GM18520 (cell line): ENCODE results near the gene ELFN2.

Experiments
- ATAC-seq: cut with Tn5 transposase; IDR thresholded peaks from one replicate; pipeline ENCODE4 v1.9.1; 2021; ENCODE audit not compliant: unreplicated experiment

The ELFN2 gene

DNA sequence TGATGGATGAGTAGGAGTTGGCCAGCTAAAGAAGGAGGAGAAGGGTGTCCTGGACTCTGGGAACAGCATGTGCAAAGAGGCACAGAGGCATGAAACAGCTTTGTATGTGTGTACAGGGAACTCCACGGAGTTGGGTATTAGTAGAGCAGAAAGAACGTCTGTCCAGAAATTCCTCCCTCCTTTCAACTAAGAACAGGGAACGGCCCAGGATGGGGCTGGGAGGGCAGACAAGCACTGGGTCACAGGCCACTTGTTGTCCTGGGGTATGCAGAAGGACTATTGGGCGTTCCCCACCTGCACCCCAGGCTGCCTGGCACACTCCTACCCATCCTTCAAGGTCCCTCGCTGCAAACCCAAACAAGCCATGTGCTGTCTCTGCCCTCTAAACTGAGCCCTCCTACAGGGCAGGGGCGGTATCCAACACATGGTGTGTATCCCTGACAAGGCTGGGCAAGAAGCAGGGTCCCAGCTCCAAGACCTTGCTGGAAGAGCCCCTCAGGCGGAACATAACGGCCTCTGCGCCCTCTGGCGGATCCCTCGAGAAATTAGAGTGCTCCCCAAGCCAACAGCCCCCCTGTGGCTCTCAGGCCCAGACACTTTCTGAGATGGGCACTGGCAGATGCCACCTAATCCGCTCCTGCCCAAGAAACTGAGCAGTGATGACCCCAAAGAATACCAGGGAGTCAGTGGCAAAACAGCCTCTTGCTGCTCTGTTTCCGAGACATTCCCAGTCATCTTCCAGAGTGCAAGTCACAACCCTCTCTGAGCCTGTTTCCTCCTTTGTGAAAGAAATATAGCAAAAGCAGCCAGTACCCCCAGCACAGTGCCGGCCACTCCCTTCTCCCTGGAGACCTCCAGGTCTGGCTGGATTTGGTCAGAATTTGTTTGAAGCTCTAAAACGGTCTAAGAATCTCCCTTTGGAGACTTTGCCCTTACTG lies 1.6 kb upstream of the ELFN2 start:
- no peak for ATAC-seq

DNA sequence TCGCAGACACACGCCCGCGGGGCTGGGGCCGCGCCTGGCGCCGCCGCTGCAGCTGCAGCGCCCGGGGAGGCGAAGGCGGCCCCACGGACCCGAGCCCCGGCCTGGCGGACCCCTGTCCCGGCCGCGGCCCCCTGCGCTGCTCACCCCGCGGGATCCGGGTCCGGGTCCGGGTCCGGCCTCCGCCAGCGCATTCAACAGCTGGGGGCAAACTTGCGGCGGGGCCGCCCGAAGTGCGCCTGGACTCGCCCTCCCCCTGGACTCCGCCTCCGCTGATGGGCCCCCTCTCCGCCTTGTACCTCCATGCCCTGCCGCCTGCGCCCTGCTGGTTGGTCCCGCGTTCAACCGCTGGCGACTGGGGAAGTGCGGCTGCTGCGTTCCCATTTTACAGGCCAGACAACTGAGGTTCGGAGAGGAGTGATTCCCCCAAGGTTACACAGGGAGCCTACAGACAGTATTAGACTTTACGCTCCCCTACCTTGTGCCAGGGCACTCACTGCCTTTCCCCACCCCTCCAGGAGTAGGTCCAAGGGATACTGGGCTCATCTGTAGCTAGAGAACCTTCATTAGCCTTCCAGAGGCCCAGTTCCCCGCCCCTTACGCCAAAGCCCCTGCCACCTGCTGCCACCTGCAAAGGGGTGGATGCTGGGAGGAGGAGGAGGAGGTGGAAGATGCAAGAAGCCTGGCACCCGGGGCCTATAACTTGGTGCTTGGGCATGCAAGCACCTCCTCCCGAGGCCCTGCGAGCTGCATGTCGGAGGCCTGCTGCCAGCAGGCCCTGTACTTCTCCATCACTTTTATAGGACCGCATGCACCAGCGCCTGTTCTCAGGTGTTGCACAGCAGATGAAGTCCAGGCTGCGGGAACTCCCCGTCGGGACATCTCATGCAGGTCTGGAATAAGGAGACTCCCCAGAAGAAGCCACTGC lies 694 bp upstream of the ELFN2 start:
- ATAC-seq, result no peak

DNA sequence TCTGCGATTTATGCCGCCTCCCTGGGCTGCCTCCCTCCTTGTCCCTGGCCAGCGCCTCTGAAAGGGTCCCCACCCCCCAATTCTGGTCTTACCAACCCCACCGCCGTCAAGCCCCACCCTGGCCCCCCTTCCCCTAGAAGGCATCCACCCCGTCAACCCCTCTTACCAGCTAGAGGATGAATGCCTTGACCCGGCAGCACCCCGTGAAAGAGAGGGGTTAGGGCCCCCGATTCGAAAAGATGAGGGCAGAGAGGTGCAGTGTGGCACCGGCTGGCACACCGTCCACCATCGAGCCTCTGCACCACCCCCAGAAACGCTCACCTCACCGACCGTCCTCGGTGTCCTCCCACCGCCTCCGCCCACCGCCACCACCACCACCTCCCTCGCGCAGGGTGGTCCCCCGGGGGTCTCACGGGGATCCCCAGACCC lies 559 bp downstream of the ELFN2 start:
- no peak for ATAC-seq

DNA sequence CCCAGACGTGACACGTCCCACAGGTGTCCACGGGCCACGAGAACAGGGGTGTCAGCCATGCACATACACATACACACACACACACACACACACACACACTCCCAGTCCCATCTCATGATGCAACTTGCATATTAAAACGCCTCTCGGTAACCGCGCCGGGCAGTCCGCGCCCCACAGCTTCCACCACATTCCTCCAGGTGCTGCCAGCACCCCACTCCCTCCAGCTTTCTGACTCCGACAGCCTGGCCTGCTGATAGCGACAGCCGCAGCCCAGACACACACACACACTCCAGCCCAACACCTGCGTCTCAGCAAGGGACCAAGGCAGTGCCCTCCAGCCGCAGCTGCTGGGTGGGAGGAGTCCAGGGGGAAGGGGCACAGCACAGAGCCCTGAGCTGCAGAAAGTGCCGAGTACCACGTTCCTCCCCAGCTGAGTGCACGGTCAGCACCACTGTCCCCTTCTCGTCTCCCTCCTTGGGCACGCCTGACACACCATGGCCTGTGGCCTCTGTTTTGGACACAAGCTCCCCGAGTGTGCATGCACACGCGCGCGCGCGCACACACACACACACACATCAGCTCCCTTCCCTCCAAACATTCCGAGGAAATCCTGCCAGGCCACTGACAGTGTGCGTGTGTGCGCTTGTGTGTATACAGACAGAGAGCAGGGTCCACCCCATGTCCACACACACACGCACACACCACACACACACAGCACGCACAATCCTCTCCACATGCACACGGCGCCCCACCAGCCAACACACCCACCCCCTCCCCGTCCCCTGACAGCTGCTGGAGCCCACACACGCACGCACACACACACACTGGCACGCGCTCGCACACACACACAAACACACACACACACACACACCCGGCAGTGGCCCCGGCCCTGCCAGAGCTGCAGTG lies 1.2 kb downstream of the ELFN2 start:
- ATAC-seq, result no peak

DNA sequence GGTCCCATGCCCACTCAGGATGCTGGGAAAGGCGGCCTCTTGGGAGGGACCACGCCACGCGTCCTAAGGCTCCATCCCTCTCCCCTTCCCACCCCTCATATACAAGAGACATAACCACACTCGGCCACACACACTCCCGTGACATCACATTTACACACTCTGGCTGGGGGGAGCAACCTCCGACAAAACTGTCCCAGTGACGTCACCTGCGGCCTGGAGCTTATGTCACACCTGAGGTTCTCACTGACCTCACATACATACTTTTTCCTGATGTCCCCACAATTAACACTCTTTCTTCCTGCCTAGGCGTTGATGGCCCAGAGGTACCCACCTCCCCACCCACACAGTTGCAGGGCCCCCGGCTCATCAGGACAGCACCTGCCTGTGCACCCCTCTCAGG lies 1.9 kb downstream of the ELFN2 start:
- no peak for ATAC-seq

DNA sequence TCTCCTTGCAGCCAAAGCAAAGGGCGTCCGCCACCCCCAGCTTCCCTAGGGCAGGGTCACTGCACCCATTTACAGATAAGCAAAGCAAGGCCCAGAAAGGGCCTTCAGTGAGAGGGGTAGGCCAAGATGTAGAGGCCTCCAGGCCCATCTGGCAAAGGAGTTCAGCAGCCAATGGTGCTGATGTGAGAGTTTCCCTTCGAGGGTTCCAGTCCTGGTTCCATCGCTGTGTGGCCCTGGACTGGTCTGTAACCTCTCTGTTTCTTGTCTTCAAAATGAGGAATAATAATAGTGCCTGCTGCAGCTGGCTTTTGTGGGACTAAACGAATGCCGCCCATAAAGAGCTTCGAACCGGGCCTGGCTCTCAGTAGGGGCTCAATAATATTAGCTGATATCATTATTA lies 4.0 kb downstream of the ELFN2 start:
- no peak for ATAC-seq

DNA sequence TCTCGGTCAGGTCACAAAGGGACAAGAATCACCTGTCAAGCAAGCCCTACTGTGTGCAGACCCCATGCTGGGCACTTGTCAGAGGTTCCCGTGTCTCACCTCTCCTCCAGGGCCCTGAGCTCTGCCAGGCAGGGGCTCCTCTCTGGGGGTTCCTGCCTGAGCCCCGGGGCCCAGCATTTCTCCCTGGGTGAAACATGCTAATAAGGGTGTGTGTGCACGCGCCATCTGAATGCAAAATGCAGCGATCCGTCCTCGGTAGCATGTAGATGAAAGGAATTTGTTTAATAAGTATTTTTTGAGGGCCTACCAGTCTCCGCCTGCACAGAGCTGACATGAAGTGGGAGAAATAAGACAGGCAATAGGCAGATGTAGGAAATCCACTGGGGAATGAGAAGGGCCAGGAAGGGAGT lies 5.8 kb downstream of the ELFN2 start:
- ATAC-seq, result no peak

DNA sequence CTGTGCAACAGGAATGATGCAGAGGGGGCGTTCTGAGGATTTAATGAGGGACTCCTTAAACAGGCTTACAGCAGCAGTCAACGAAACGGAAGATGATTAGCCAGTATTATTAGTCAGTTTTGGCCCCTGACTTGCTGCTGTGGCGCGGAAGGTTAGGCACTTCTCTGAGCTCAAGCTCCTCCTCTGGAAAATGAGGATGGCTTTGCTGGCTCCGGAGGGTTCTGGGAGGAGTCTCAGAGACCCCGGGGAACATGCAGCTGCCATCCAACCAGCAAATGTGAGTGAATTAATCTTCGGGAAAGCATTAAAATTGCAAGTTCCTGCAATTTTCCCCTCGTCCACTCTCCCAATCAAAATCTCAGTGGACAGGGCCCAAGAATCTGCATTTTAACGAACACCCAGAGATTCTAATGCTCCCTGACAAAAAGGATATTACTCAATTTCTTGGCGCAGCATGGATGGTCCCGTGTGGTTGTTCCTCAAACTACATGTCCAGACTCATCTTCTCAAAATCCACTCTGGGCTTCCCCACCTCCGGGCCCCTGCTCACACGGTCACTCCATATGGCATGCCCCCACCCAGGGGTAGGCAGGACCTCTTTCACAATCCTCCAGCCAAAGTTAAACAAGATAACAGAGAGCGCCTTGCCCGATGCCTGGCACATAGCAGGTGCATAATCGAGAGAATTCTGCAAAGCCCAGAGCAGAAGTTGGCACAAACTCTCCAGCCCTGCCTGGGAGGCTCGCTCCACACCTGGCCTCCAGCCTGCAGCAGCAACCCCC lies 6.4 kb downstream of the ELFN2 start:
- no peak for ATAC-seq

DNA sequence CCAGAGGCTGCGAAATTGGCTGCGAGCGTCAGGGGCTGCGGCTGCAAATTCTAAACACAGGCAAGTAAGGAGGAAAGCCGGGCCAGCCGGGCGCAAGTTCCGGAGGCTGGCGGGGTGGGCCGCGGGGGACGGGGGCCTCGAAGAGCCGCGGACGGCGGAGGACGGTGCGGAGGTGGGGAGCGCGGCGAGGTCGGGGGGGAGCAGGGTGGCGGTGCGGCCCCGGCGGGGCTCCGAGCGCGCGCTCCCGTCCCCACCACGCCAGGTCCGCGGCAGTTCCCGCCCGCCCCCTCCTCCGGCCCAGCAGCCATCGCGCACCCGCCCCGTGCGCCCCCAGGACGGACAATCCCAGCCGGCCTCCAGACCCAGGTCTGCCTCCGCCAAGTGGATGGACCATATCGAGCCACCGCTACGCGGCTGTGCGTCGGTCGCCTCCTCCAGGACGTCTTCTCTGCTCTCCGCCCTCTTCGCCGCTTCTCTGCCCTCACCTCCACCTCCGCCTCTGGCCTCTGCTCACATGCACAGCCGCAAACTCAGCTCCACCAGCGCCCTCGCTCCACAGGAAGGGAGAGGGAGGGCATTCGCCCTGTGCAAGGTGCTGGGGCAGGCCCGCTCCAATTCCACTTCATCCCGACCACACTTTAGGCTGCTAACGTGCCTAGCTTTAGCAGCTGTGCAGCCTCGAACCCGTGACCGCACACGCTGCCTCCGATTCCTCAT lies 7.2 kb downstream of the ELFN2 start:
- no peak for ATAC-seq

DNA sequence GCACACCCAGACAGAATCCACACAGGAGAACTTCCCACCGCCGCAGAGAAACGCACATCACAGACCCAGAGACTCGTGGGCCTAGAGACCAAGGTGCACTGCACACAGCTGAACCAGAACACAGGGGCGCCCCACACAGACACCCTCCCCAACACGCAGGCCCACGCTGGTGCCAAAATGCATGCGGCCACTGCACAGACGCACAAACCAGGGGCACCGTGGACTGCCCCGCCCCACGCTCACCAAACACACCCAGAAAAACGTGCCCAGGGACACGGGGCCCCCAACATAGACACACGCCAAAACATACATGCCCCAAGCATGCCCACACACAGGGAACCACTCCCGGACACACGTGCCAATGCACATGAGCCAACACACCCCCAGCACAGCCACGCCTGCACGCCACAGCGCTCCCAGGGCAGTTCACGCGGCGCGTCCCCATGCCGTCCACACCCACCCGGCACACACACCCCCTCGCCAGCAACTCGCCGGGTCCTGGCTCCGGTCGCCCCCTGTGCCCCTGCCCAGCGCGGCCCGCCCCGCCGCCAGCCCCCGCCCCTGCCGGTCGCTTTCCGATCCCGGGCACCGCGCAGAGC lies 7.8 kb downstream of the ELFN2 start:
- no peak for ATAC-seq

DNA sequence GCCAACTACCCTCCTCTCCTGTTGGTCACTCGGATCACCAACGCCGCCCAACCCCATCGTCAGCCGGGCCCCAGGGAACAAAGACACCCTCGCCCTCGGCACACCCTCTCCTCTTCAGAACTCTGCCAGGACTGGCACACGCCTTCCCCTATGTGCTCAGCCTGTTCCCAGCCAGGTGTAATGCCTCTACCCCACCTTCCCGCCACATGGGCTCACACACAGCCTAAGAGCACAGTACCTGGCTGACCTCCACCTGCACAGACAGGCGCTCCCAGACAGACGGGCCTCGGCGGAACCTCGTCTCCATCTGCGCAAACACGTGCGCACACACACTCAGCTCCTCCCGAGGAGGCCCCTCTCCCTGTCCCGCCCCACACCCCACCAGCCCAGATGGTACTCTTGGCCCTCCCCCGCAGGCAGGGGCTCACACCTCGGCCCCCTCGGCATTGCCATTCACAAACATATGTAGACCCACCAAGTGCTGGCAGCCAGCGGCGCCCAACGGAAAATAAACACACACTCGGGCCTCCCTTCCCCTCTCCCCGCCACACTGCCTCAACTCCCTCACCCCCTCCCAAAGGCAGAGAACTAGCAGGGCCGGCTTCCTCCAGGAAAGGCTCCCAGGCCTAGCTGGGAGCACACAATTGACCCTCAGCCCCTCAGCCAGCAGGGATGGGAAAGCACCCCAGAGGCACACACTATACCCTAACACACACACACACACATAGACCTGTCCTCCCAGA lies 8.5 kb downstream of the ELFN2 start:
- no peak for ATAC-seq

DNA sequence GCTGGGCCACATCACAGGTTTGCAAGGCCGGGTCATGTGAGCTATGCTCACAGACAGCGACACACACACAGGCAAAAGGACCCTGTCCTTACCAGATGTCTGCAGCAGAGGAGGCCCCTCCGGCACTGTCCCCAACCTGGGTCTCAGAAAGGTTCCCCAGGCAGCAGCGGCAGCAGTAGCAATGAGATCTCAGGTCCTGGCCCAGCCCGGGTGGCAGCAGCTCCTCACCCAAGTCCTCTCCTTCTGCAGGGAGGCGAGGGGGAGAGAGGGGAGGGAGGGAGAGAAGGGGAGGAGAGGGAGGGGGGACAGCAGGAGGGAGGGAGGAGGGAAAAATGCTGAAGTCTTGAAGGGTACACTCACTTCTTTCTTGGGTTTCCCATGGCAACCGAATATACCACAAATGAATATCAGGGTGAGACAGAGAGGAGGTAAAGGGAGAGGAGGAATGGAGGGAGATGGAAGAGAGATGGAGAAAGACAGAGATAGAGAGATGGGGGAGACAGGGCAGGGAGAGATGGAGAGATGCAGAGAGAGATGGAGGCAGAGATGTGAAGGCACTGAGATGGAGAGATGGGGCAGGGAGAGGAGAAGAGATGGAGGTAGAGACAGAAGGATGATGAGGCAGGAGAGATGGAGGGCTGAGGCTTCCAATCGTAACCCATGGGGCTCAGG lies 9.5 kb downstream of the ELFN2 start:
- no peak for ATAC-seq

DNA sequence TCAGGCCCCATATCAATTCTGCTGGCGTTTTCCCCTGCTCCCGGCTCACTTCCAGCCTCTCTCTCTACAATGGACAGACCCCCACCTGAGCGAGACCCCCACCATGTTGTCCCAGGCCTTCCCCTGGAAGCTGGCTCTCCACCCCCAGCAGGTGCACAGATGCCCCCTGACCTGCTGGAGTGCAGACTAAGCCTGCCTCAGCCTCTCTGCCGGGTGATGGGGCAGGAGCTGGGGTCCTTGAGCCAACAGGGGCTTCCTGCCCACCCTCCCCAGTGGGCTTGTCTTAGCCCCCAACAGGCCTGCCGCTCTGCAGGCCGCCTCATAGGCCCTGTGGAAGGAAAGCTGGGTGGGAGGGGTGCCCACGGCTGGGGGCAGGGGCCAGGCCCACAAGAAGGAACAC lies 10.0 kb downstream of the ELFN2 start:
- no peak for ATAC-seq

DNA sequence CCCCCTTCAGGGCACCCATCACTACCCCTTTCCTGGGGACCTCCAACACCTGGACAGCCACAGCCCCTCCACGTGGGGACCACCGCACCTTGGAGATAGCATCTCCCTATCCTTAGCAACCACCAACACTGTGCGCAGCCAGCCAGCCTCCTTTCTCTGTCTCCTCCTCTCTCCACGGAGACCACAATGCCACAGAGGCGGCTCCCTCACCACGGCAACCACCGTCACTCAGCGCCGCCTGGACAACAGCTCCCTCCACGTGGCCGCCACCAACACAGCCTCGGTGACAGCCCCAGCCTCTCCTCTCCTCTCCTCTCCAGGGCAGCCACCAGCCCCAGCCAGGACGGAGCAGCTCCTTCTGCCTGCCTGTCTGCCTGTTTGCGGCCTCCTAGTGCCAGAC lies 10.5 kb downstream of the ELFN2 start:
- ATAC-seq, result no peak

DNA sequence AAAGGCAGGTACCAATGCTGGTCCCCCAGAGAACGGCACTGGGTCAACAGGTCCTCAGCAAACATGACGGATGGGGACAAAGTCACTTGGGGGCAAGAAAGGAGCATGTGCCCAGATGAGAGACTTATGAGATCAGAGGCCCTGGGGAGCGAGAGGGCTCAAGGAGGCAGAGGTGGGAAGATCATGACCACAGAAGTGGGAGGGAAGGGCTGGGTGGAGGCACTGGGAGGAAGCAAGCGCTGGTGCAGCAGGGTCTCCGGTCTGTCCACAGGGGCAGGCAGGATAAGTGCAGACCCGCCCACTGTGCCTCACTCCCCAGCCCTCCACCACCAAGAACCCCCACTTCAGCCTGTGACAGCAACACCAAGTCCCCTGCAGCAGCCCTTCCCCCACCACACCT lies 10.9 kb downstream of the ELFN2 start:
- ATAC-seq, result no peak

DNA sequence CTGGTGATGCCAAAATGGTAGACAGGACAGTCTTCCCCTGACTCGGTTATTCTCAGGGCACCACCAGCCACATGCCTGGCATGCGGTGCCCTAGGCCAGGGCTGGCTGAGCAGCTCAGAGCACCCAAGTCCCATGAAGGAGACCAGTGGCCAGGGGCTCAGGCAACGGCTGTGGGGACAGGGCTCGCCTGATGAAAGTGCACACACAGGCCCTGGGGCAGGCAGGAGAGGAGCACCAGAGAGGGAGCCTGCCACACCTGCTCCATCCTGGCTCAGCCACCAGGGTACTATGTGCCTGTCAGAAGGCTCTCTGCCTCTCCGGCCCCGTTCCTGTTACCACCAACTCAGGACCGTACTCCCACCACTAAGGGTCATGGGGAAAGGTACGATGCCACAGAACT lies 12.1 kb downstream of the ELFN2 start:
- ATAC-seq, result no peak

DNA sequence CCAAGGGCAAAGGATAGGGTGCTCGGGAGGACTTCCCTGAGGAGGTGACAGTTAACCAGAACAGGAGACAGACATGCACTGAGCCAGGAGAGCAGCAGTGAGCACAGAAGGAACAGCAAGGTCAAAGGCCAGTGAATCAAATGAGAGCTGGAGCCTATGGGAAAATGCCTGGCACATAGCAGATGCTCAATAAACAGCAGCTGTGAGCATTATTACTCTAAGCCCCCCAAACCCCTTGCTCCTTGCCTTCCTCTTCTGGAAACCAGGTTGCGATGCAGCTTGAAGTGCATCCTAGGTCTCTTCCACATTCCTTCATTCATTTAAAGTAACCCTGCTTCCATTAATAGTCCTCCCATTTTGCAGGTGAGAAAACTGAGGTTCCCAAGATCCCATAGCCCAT lies 13.0 kb downstream of the ELFN2 start:
- no peak for ATAC-seq

DNA sequence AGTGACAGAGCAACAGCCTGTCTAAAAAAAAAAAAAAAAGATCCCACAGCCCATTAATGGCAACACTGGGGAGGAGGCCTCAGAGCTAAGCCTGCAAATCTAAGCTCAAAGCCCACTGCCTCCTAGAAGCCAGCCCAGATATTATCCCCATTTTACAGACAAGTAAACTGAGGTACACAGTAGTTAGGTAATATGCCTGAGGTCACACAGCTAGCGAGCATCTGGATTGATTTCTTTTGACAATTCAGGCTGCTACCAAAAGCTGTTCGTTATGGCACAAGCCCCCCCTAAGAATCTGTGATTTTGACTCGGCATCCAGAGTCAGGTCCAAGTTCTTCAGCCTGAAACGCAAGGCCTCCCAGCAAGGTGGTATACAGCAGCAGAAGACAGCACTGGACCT lies 13.7 kb downstream of the ELFN2 start:
- no peak for ATAC-seq
